Kidney glomerular epithelial cell (primary cell): Measurements from ENCODE around the gene ZNF24.

Experiments
- DNase-seq: peaks from one replicate; lab custom pipeline; 2025; lab: John Stamatoyannopoulos, UW

ZNF24 gene

GRCh38 chr18:35343936-35344735, at the start of gene ZNF24:
Gene ZNF24, minus strand, starts transcription at chr18:35344420. Its CDS starts 3,770 bp downstream, at chr18:35340650.
- peak; percentile 91 for DNase-seq

- DNase-seq = no peak
Observed at GRCh38 chr18:35393716-35394115, 49.5 kb upstream of the ZNF24 start.

- DNase-seq = no peak
Observed at GRCh38 chr18:35392375-35392774, 48.2 kb upstream of the ZNF24 start.

GRCh38 chr18:35390951-35391700, 46.9 kb upstream of the ZNF24 start:
- DNase-seq = no peak

- peak; percentile 44 for DNase-seq
Observed at GRCh38 chr18:35389095-35389618, 44.9 kb upstream of the ZNF24 start.

- DNase-seq = no peak
Observed at GRCh38 chr18:35387152-35387571, 42.9 kb upstream of the ZNF24 start.

DNA sequence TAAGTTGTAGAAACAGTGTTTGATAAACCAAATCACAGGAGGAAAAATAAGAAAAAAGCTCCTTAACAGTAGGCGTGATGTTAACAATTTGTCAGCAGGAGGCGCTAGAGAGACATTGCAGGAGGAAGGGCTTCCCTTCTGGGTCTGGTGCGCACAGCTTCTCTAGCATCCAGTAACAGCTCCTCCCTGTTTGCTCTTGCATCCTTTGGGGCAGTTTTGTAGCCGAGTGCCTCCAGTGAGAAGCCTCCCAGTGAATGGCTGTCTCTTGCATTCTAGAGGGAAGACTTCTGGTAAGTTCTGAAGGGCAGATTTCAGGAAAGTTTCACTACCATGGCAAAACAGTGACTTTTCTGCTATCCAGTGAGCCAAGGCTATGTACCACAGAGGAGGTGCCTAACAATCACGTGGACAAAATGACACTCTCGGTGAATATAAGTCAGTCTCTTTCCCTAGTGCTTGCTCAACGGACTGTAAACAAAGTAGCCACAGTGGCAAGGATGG, 42.4 kb upstream of the ZNF24 start:
- peak; percentile 76 for DNase-seq

GRCh38 chr18:35383136-35383535, 38.9 kb upstream of the ZNF24 start:
- DNase-seq = no peak

DNA sequence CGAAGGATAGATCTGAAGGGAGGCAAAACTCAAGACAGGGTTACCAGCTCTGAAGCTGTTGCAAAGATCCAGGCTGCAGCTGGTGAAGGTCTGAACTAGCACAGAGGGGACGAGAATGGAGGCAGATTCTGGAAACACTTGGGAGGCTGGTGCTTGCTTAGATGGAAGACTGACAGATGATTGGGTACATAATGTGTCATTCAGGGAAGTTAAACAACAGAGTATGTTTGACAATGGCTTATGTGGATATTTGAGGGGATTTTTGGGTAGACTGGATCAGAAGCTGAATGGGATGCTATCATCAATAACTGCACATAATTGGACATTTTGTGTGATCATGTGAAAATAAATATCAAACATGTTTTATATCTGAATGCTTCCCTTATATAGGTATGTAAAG, 35.2 kb upstream of the ZNF24 start:
- DNase-seq = no peak

GRCh38 chr18:35378574-35378896, 34.3 kb upstream of the ZNF24 start:
- DNase-seq = no peak

- DNase-seq = no peak
Observed at GRCh38 chr18:35377875-35378573, 33.8 kb upstream of the ZNF24 start.

DNA sequence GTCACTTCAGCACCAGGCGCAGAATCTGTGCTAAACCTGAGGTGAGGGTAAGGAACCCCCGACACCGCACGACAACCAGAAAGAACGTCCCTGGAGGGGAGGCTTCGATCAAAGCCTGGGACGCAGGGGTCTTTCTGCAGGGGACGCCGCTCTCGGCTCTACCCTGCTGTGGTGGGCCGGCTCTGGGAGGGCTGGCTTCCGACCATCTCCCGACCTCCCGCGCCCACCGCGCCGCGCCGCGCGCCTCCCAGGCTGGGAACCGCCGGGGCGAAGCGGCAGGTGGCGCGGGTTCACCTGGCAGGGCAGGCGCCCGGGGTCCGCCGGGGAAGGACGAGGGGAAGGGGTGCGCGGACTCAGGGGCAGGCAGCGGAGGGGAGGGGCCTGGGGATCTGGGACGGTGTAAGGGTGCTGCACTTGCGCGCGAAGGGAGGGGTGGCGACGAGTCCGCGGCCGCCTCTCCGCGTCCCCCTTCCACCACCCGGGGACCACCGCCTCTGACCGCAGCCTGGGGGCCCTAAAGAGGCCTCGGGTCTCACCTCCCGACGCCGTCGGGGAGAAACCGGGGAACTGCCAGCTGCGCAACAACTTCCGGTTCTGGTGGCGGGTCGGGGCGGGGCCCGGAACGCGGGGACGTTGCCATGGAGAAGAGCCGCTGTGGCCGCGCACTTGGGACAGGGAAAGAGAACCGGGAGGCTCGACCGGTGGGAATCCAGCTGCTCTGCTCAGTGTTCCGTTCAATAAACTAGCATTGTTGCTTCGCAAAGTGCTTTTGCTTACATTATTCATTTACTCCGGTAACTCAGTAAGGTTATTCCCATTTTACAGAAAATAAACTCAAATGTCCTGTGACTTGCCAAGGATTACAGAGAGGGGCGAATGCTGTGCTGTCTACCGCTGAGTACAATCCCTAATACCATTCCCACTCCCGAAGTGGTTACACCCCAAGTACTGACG, 32.8 kb upstream of the ZNF24 start, which contains the start of gene ZNF396:
ZNF396 (minus strand) TSS at position 596 of the 954 bp plus-strand sequence. CDS start 3,045 bp downstream, outside the sequence.
- peak; percentile 16 for DNase-seq

GRCh38 chr18:35376393-35376741, 32.1 kb upstream of the ZNF24 start:
- no peak for DNase-seq

- no peak for DNase-seq
Observed at GRCh38 chr18:35374708-35375107, 30.5 kb upstream of the ZNF24 start.

DNA sequence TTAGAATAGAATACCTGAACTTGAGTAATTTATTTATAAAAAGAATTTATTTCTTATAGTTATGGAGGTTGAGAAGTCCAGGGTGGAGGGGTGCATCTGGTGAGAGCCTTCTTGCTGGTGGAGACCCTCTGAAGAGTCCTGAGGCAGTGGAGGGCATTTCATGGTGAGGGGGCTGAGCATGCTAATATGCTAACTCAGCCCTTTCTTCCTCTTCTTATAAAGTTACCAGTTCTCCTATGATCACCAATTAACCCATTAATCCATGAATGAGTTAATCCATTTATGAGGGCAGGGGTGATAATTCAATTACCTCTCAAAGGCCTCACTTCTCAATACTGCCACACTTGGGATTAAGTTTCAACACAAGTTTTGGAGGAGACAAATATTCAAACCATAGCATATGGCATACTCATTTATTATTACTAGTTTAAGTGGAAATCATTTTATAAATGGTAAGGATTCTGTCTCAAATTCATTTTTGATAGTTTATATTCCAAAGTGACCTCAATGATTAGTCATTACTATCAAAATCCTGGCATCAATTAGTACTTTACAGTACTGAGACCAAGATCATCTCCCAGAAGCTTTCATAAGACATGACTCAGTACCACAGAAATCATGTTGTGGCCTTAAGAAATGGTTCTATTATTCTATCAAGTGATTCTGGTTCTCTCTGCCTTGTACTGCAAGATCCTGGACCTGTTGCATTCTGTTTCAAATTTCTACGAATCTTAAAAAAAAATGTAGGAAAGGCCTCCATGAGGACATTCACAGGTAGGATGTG, 27.4 kb upstream of the ZNF24 start:
- DNase-seq = no peak

GRCh38 chr18:35369126-35369525, 24.9 kb upstream of the ZNF24 start:
- DNase-seq = no peak

DNA sequence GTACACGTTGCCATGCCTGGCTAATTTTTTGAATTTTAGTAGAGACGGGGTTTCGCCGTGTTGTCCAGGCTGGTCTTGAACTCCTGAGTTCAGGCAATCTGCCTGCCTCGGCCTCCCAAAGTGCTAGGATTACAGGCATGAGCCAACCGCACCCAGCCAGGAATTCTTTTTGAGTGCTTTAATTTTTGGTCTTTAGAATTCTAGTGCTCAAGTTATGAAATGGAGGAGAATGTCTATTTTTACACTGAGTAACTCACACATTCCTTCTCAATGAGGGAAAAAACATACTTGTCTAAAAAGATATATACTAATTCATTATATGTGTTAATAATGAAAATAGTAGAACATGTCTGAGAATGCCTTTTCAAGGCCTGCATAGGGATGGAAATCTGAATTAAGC, 24.4 kb upstream of the ZNF24 start:
- no peak for DNase-seq

DNA sequence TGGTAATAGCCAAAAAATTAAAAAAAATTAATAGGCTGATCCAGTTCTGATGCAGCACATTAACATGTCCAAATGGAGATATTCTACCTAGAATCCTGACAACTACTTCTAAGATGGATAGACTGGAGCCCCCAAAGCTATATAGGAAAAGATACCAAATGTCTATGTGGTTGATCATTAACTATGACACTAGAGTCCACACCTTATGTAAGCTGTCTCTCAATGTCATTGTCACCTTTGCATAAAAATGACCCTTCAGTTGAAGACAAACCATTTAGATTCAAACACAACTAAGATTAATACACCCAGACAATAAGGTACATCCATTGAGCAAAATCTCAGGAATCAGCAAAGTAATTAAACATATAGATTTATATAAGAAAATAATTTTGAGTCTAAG, 18.3 kb upstream of the ZNF24 start:
- DNase-seq = no peak

DNA sequence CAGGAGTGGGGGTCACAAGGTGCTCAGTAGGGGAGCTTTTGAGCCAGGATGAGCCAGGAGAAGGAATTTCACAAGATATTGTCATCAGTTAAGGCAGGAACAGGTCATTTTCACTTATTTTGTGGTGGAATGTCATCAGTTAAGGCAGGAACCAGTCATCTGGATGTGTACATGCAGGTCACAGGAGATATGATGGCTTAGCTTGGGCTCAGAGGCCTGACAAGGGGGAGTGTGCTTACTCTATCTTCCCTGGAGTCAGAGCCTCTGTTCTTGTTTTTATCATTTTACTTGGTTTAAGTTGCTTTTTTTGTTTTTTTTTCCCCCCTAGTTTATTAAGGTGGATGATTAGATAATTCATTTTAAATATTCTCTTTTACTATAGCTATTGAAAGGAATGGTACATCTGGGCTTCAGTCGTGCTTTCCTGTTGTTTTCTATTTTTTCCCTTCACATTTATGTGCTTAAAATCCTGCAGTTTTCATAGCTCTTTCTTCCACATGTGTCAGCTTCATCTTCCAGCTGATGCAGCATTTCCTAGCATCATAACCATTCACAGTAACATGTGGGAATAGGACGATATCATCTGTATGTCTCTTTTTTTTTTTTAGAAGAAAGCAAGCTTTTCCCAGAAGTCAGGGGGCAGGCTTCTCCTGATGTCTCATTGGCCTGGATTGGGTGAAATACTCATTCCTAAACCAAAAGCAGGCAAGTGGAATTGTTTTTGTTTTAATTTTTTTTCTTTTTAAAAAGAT, 17.5 kb upstream of the ZNF24 start:
- no peak for DNase-seq
